ENCODE measurements around the gene C22orf15. TPM values are rescaled to one million over a fixed set of nuclear protein-coding genes. Genes with fewer than 3 reads are reported as not detected.

The C22orf15 gene
- total RNA-seq, 2 experiments from 2014 or later = 0.49 to 0.84 TPM

- intact Hi-C loops (cut with DNase I, micrococcal nuclease) = no loop called here
Measured at GRCh38 chr22:23756891-23757290, 5.9 kb upstream of the C22orf15 start.

DNA sequence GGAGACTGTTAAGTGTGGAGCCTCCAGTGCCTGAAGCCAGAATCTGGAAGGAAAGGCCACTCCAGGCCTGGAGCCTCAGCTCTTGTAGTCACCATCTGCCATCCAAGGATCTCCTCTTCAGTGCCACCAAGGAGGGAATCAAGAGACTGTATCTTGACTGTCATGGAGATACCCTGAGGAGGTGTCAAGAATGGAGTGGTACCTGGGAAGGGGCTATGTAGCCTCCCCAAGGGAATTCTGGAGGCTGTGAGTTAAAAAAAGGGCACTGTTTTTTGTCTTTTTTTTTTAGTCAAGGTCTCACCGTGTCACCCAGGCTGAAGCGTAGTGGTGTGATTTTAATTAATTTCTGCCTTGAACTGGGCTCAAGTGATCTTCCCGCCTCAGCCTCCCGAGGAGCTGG, 3.2 kb upstream of the C22orf15 start:
- Mint-ChIP-seq H3K36me3 (ENCODE audit: low read depth) (no peaks in the 10 kb centered on the region), H3K9me3 (no peaks in the 10 kb centered on the region), H3K27ac (no peak overlapping the region), H3K4me1 (ENCODE audit: low read depth) (peaks cover 19% of the 10 kb centered on the region), H3K27me3 (no peaks in the 10 kb centered on the region), H3K4me3 (no peak overlapping the region)
- ChIA-PET CTCF (no interaction called here), POLR2A (no interaction called here)
- no peak for ATAC-seq (ENCODE audit: poor library complexity)
- Histone ChIP-seq H3K36me3 (ENCODE audit: insufficient read depth, low read length) (no peaks in the 10 kb centered on the region), H3K27me3 (ENCODE audit: control insufficient read depth in 1 of 2, insufficient read depth in 2 of 2, low read length in 2 of 2) (no peaks in the 10 kb centered on the region), H3K9me3 (ENCODE audit: control insufficient read depth in 1 of 2, insufficient read depth in 1 of 2, low read length in 2 of 2) (no peaks in the 10 kb centered on the region), H3K27ac (ENCODE audit: low read depth in 1 of 2, low read length in 2 of 2) (no peak overlapping the region), H3K4me1 (ENCODE audit: insufficient read depth, low read length) (peaks cover 22% of the 10 kb centered on the region), H3K4me3 (ENCODE audit: low read length) (no peak overlapping the region)
- intact Hi-C loops (cut with DNase I, micrococcal nuclease) = no loop called here
- no peak for TF ChIP-seq CTCF (IDR thresholded peaks at IDR 0.05)
- DNase-seq = no peak

More at GRCh38 chr22:23756891-23757290, 5.9 kb upstream of the C22orf15 start:
- Mint-ChIP-seq H3K9me3 (no peaks in the 10 kb centered on the region), H3K27ac (no peak overlapping the region), H3K4me3 (no peak overlapping the region), H3K4me1 (ENCODE audit: low read depth) (no peaks in the 10 kb centered on the region), H3K36me3 (ENCODE audit: low read depth) (no peaks in the 10 kb centered on the region), H3K27me3 (no peaks in the 10 kb centered on the region)
- ChIA-PET POLR2A (interaction anchor here (0.6 kb wide), 1 partner anchor 9 kb away, joined by 4 read pairs; no protein-coding TSS in a partner anchor), CTCF (no interaction called here)
- Histone ChIP-seq H3K9me3 (ENCODE audit: control insufficient read depth in 1 of 2, insufficient read depth in 1 of 2, low read length in 2 of 2) (no peaks in the 10 kb centered on the region), H3K4me1 (ENCODE audit: insufficient read depth, low read length) (no peaks in the 10 kb centered on the region), H3K36me3 (ENCODE audit: insufficient read depth, low read length) (no peaks in the 10 kb centered on the region), H3K4me3 (ENCODE audit: low read length) (no peak overlapping the region), H3K27me3 (ENCODE audit: control insufficient read depth in 1 of 2, insufficient read depth in 2 of 2, low read length in 2 of 2) (no peaks in the 10 kb centered on the region), H3K27ac (ENCODE audit: low read depth in 1 of 2, low read length in 2 of 2) (no peak overlapping the region)
- no peak for TF ChIP-seq CTCF (IDR thresholded peaks at IDR 0.05)
- no peak for DNase-seq
- ATAC-seq (ENCODE audit: poor library complexity) = no peak

GRCh38 chr22:23760056-23760455, 2.7 kb upstream of the C22orf15 start:
- DNase-seq (no peak), ATAC-seq (ENCODE audit: poor library complexity) (no peak)
- peaks cover 24% of the 10 kb centered on the region for H3K4me1 Mint-ChIP-seq (ENCODE audit: low read depth)
- Histone ChIP-seq H3K9me3 (ENCODE audit: control insufficient read depth in 1 of 2, insufficient read depth in 1 of 2, low read length in 2 of 2) (no peaks in the 10 kb centered on the region), H3K27ac (ENCODE audit: low read depth in 1 of 2, low read length in 2 of 2) (no peak overlapping the region), H3K27me3 (ENCODE audit: control insufficient read depth in 1 of 2, insufficient read depth in 2 of 2, low read length in 2 of 2) (no peaks in the 10 kb centered on the region), H3K36me3 (ENCODE audit: insufficient read depth, low read length) (no peaks in the 10 kb centered on the region), H3K4me3 (ENCODE audit: low read length) (no peak overlapping the region), H3K4me1 (ENCODE audit: insufficient read depth, low read length) (peaks cover 24% of the 10 kb centered on the region)
- ChIA-PET CTCF (no interaction called here), POLR2A (no interaction called here)
- H3K27ac Mint-ChIP-seq = no peak overlapping the region
- no peaks in the 10 kb centered on the region for H3K9me3 Mint-ChIP-seq
- no peak for TF ChIP-seq CTCF (IDR thresholded peaks at IDR 0.05)
- H3K4me3 Mint-ChIP-seq = no peak overlapping the region
- no peaks in the 10 kb centered on the region for H3K36me3 Mint-ChIP-seq (ENCODE audit: low read depth)
- H3K27me3 Mint-ChIP-seq = no peaks in the 10 kb centered on the region
- intact Hi-C loops (cut with DNase I, micrococcal nuclease) = no loop called here
